ENCODE measurements around the gene DHRS11. TPM values are rescaled to one million over a fixed set of nuclear protein-coding genes. Genes with fewer than 3 reads are reported as not detected.

The DHRS11 gene
- polyA plus RNA-seq, 1 donor from 2014 or later = 18.6 TPM

DNA sequence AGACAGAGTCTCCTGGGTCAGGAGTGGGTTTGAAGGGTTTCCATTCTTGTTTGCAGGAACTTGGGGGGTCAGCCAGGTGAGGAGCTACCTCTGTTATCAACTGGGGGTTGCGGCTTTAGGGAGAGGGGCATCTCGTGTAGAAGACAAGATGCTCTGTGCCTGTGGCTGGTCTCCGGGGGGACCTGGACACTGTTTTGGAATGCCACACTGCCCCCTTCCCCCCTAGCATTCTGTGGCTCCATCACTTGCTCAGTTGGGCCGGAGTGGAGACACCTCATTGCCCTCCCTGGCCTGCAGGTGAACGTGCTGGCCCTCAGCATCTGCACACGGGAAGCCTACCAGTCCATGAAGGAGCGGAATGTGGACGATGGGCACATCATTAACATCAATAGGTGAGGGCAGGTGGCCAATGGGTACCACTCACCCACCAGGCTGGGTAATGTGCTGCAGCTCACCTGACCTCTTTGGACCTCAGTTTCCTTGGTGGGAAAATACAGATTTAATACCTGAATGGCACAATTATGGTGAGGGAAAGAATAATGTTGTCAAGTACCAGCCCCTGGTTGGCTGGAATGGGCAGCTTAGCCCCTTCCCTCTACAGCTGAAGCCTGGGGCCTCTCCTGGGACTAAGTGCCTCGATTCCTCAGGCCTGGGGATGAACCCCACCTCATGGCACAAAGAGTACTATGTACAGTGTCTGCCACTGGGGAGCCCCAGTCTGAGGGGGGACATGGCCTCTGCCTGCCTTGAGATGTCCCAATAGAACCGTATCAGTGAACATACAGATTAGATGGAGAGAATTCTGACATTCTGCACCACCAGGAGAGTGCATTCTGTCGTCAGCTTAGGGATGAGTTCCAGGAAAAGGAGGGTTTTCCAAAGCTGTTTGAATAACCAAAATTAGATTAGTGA is 6.4 kb downstream of the DHRS11 start:
- no peak overlapping the region for H3K9ac ChIP-seq (ENCODE audit: low read length)
- H3K9me2 ChIP-seq (ENCODE audit: insufficient read depth, low read length) = no peaks in the 10 kb centered on the region
- H3K79me2 ChIP-seq (replicated peaks; ENCODE audit: insufficient read depth, low read length) = no peaks in the 10 kb centered on the region
- no peak overlapping the region for H3K4me3 ChIP-seq (ENCODE audit: low read length)
- H3K36me3 ChIP-seq (ENCODE audit: insufficient read depth, low read length) = no peaks in the 10 kb centered on the region
- H3F3A ChIP-seq (ENCODE audit: insufficient read depth, low read length, poor library complexity, severe bottlenecking) = no peaks in the 10 kb centered on the region
- no peaks in the 10 kb centered on the region for H3K9me3 ChIP-seq (ENCODE audit: low read length)
- no peak overlapping the region for H3K27ac ChIP-seq (ENCODE audit: low read length)
- H2AFZ ChIP-seq (ENCODE audit: low read depth, low read length) = no peak overlapping the region
- H3K27me3 ChIP-seq (ENCODE audit: insufficient read depth, low read depth, low read length) = no peaks in the 10 kb centered on the region
- TF ChIP-seq TAF1 (IDR thresholded peaks at IDR 0.05; ENCODE audit: low read depth) (no peak), POLR2AphosphoS5 (IDR thresholded peaks at IDR 0.05) (no peak), EZH2 (IDR thresholded peaks at IDR 0.05; ENCODE audit: borderline replicate concordance, insufficient read depth, low read length, poor library complexity, severe bottlenecking) (no peak), EP300 (conservative IDR thresholded peaks at IDR 0.05; ENCODE audit: poor library complexity, severe bottlenecking) (no peak), RAD21 (conservative IDR thresholded peaks at IDR 0.05) (no peak), SMC3 (conservative IDR thresholded peaks at IDR 0.05; ENCODE audit: poor library complexity) (no peak), MXI1 (conservative IDR thresholded peaks at IDR 0.05; ENCODE audit: poor library complexity, severe bottlenecking) (no peak)
- TF ChIP-seq, protein P1, sequence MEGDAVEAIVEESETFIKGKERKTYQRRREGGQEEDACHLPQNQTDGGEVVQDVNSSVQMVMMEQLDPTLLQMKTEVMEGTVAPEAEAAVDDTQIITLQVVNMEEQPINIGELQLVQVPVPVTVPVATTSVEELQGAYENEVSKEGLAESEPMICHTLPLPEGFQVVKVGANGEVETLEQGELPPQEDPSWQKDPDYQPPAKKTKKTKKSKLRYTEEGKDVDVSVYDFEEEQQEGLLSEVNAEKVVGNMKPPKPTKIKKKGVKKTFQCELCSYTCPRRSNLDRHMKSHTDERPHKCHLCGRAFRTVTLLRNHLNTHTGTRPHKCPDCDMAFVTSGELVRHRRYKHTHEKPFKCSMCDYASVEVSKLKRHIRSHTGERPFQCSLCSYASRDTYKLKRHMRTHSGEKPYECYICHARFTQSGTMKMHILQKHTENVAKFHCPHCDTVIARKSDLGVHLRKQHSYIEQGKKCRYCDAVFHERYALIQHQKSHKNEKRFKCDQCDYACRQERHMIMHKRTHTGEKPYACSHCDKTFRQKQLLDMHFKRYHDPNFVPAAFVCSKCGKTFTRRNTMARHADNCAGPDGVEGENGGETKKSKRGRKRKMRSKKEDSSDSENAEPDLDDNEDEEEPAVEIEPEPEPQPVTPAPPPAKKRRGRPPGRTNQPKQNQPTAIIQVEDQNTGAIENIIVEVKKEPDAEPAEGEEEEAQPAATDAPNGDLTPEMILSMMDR (IDR thresholded peaks at IDR 0.05; ENCODE audit: poor library complexity, severe bottlenecking) = no peak
- H3K4me2 ChIP-seq (ENCODE audit: low read length) = no peak overlapping the region
- no peaks in the 10 kb centered on the region for H4K20me1 ChIP-seq (ENCODE audit: insufficient read depth)

GRCh38 chr17:36598951-36599401 is 7.3 kb downstream of the DHRS11 start:
- Histone ChIP-seq H4K20me1 (ENCODE audit: insufficient read depth) (no peaks in the 10 kb centered on the region), H2AFZ (ENCODE audit: low read depth, low read length) (no peak overlapping the region), H3K36me3 (ENCODE audit: insufficient read depth, low read length) (no peaks in the 10 kb centered on the region), H3K9me3 (ENCODE audit: low read length) (no peaks in the 10 kb centered on the region), H3K27me3 (ENCODE audit: insufficient read depth, low read depth, low read length) (no peaks in the 10 kb centered on the region), H3F3A (ENCODE audit: insufficient read depth, low read length, poor library complexity, severe bottlenecking) (no peaks in the 10 kb centered on the region), H3K4me2 (ENCODE audit: low read length) (no peak overlapping the region), H3K79me2 (replicated peaks; ENCODE audit: insufficient read depth, low read length) (no peaks in the 10 kb centered on the region), H3K4me3 (ENCODE audit: low read length) (no peak overlapping the region), H3K9me2 (ENCODE audit: insufficient read depth, low read length) (no peaks in the 10 kb centered on the region), H3K9ac (ENCODE audit: low read length) (no peak overlapping the region), H3K27ac (ENCODE audit: low read length) (no peak overlapping the region)
- TF ChIP-seq, protein P2, sequence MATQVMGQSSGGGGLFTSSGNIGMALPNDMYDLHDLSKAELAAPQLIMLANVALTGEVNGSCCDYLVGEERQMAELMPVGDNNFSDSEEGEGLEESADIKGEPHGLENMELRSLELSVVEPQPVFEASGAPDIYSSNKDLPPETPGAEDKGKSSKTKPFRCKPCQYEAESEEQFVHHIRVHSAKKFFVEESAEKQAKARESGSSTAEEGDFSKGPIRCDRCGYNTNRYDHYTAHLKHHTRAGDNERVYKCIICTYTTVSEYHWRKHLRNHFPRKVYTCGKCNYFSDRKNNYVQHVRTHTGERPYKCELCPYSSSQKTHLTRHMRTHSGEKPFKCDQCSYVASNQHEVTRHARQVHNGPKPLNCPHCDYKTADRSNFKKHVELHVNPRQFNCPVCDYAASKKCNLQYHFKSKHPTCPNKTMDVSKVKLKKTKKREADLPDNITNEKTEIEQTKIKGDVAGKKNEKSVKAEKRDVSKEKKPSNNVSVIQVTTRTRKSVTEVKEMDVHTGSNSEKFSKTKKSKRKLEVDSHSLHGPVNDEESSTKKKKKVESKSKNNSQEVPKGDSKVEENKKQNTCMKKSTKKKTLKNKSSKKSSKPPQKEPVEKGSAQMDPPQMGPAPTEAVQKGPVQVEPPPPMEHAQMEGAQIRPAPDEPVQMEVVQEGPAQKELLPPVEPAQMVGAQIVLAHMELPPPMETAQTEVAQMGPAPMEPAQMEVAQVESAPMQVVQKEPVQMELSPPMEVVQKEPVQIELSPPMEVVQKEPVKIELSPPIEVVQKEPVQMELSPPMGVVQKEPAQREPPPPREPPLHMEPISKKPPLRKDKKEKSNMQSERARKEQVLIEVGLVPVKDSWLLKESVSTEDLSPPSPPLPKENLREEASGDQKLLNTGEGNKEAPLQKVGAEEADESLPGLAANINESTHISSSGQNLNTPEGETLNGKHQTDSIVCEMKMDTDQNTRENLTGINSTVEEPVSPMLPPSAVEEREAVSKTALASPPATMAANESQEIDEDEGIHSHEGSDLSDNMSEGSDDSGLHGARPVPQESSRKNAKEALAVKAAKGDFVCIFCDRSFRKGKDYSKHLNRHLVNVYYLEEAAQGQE (IDR thresholded peaks at IDR 0.05; ENCODE audit: borderline replicate concordance) = no peak
- TF ChIP-seq TAF1 (IDR thresholded peaks at IDR 0.05; ENCODE audit: low read depth) = no peak
- no peak for TF ChIP-seq MXI1 (conservative IDR thresholded peaks at IDR 0.05; ENCODE audit: poor library complexity, severe bottlenecking)
- TF ChIP-seq POLR2AphosphoS5 (IDR thresholded peaks at IDR 0.05) = no peak
- TF ChIP-seq RAD21 (conservative IDR thresholded peaks at IDR 0.05) = no peak
- no peak for TF ChIP-seq SMC3 (conservative IDR thresholded peaks at IDR 0.05; ENCODE audit: poor library complexity)
- no peak for TF ChIP-seq EZH2 (IDR thresholded peaks at IDR 0.05; ENCODE audit: borderline replicate concordance, insufficient read depth, low read length, poor library complexity, severe bottlenecking)
- TF ChIP-seq, protein P1 (IDR thresholded peaks at IDR 0.05; ENCODE audit: poor library complexity, severe bottlenecking) = no peak
- no peak for TF ChIP-seq EP300 (conservative IDR thresholded peaks at IDR 0.05; ENCODE audit: poor library complexity, severe bottlenecking)
